GM19043 (cell line): ENCODE measurements around the gene SLC12A5.

Experiments
- ATAC-seq: cut with Tn5 transposase; IDR thresholded peaks from one replicate; pipeline ENCODE4 v1.9.1; 2021; ENCODE audit warnings: low read depth; ENCODE audit not compliant: unreplicated experiment

Gene SLC12A5

GRCh38 chr20:46023999-46024398 is 5.0 kb upstream of the SLC12A5 start:
- no peak for ATAC-seq

GRCh38 chr20:46025376-46025783 is 3.6 kb upstream of the SLC12A5 start:
- ATAC-seq = no peak

GRCh38 chr20:46027245-46027853 is 1.7 kb upstream of the SLC12A5 start:
- no peak for ATAC-seq

- no peak for ATAC-seq
These were observed 905 bp upstream of the SLC12A5 start for GRCh38 chr20:46028110-46028509.

- no peak for ATAC-seq
These were observed 1.4 kb downstream of the SLC12A5 start for GRCh38 chr20:46030284-46031013.

- no peak for ATAC-seq
These were observed 2.1 kb downstream of the SLC12A5 start for GRCh38 chr20:46031014-46031569.

GRCh38 chr20:46031701-46032254 is 2.8 kb downstream of the SLC12A5 start:
- ATAC-seq = no peak

- no peak for ATAC-seq
These were observed 5.0 kb downstream of the SLC12A5 start for GRCh38 chr20:46034039-46034438.

- ATAC-seq = no peak
These were observed 6.2 kb downstream of the SLC12A5 start for GRCh38 chr20:46035253-46035652.

- ATAC-seq = no peak
These were observed 6.7 kb downstream of the SLC12A5 start for GRCh38 chr20:46035713-46036112.

- ATAC-seq = no peak
These were observed 7.4 kb downstream of the SLC12A5 start for GRCh38 chr20:46036370-46036769.

GRCh38 chr20:46037036-46037435 is 8.0 kb downstream of the SLC12A5 start:
- no peak for ATAC-seq

- no peak for ATAC-seq
These were observed 12.0 kb downstream of the SLC12A5 start for GRCh38 chr20:46040902-46041535.

- ATAC-seq = no peak
These were observed 14.5 kb downstream of the SLC12A5 start for GRCh38 chr20:46043556-46043955.

GRCh38 chr20:46044896-46045295 is 15.9 kb downstream of the SLC12A5 start:
- ATAC-seq = no peak

GRCh38 chr20:46046588-46047310 is 17.7 kb downstream of the SLC12A5 start:
- no peak for ATAC-seq

GRCh38 chr20:46047821-46048220 is 18.8 kb downstream of the SLC12A5 start:
- ATAC-seq = no peak

GRCh38 chr20:46049190-46049589 is 20.2 kb downstream of the SLC12A5 start:
- ATAC-seq = no peak

GRCh38 chr20:46049815-46050214 is 20.8 kb downstream of the SLC12A5 start:
- ATAC-seq = no peak

- ATAC-seq = no peak
These were observed 21.4 kb downstream of the SLC12A5 start for GRCh38 chr20:46050444-46050843.

GRCh38 chr20:46050885-46051284 is 21.9 kb downstream of the SLC12A5 start:
- no peak for ATAC-seq
